H1 (cell line): ENCODE measurements around the gene TBC1D32. TPM values are rescaled to one million over a fixed set of nuclear protein-coding genes. Genes with fewer than 3 reads are reported as not detected.

Source experiments
- CBX5 ChIP-seq: fragments of 300-800, 300-1000 bp; sonication (generic); IDR thresholded peaks from 2 replicates; pipeline ENCODE4 v1.7.1; 2016; ENCODE audit warnings: antibody characterized with exemption, low read length, low read depth
- CHD2 ChIP-seq: IDR thresholded peaks from 2 replicates; pipeline ENCODE4 v1.6.1; 2012; ENCODE audit warnings: low read length, improper control_type of control experiment
- EP300 ChIP-seq, 2 experiments: IDR thresholded peaks; 1 replicate in 1 of 2; 2 replicates in 1 of 2; pipeline ENCODE4 v1.6.1; 2011 to 2012; ENCODE audit warnings: low read depth in 2 of 2, low read length in 2 of 2, mild to moderate bottlenecking in 2 of 2, borderline replicate concordance in 1 of 2, inconsistent platforms in 1 of 2, moderate library complexity in 1 of 2
- PHF8 ChIP-seq: fragments of 200-600 bp; sonication (generic); conservative IDR thresholded peaks from 2 replicates; pipeline ENCODE4 v1.7.1; 2012; ENCODE audit warnings: low read depth, mild to moderate bottlenecking, inconsistent platforms, low read length, moderate library complexity
- POLR2A ChIP-seq, 2 experiments: IDR thresholded peaks; 1 replicate in 1 of 2; 2 replicates in 1 of 2; pipeline ENCODE4 v1.6.1; 2011; ENCODE audit warnings: low read depth in 2 of 2, low read length in 2 of 2, mild to moderate bottlenecking in 2 of 2; ENCODE audit errors: control extremely low read depth in 1 of 2
- RFX5 ChIP-seq: IDR thresholded peaks from 2 replicates; pipeline ENCODE4 v1.6.1; 2011; ENCODE audit warnings: low read depth, low read length, improper control_type of control experiment, borderline replicate concordance
- TBP ChIP-seq: IDR thresholded peaks from 2 replicates; pipeline ENCODE4 v1.6.1; 2011; ENCODE audit warnings: low read depth, low read length, improper control_type of control experiment
- YY1 ChIP-seq: IDR thresholded peaks from 2 replicates; pipeline ENCODE4 v1.6.1; 2011; ENCODE audit warnings: low read depth, mild to moderate bottlenecking, low read length
- polyA plus RNA-seq, 7 experiments: library from polyadenylated mRNA; depleted of rRNA in 3 of 7; stranded (reverse) in 5 of 7; unstranded in 2 of 7; fragments of >200 nt in 5 of 7; fragments of 200-250 nt in 2 of 7; gene quantifications; 1 replicate in 5 of 7; 2 replicates in 1 of 7; 4 replicates in 1 of 7; pipeline versions ENCODE4 v1.2.1 to v1.2.3, GENCODE V29; 2011 to 2013; ENCODE audit warnings: missing spikeins in 2 of 7, mixed read lengths in 2 of 7
- total RNA-seq: library from RNA; stranded (reverse); fragmentation: NEBNext Ultra II Directional; extraction: Animal tissue kit (Norgen Biotek cat#: 25700); gene quantifications from 2 replicates; pipeline ENCODE4 v1.2.1, GENCODE V29; 2021
- TF ChIP-seq, protein P1 (sequence below): fragments of 300-600 bp; sonication (generic); IDR thresholded peaks from 2 replicates; pipeline ENCODE4 v1.7.1; 2012; ENCODE audit warnings: low read length, moderate library complexity, mild to moderate bottlenecking, inconsistent platforms; ENCODE audit not compliant: insufficient replicate concordance

Gene TBC1D32
- total and polyA plus RNA-seq, 2 of the 8 experiments (the other 6 are each of a cell fraction or from before 2014, with no cell fraction given): 5.3 to 7.1 TPM

DNA sequence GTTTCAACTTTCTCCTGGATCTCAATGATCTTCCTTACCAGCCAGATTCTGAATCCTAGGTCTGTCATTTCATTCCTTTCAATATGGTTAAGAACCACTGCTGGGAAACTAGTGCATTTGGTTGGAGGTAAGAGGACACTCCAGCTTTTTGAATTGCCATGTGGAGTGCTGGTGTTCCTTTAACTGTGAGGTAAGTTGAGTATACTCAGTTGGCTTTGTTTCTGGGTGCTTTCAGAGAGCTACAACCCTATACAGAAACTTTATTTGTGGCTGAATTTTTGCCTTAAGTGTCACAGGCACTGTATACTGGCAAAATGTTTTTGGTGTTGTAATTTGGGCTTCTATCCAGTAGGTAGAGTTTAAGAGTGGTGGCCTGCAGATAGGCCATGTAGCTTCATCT lies 175.8 kb downstream of the TBC1D32 start (continued):
- TF ChIP-seq, protein P1, sequence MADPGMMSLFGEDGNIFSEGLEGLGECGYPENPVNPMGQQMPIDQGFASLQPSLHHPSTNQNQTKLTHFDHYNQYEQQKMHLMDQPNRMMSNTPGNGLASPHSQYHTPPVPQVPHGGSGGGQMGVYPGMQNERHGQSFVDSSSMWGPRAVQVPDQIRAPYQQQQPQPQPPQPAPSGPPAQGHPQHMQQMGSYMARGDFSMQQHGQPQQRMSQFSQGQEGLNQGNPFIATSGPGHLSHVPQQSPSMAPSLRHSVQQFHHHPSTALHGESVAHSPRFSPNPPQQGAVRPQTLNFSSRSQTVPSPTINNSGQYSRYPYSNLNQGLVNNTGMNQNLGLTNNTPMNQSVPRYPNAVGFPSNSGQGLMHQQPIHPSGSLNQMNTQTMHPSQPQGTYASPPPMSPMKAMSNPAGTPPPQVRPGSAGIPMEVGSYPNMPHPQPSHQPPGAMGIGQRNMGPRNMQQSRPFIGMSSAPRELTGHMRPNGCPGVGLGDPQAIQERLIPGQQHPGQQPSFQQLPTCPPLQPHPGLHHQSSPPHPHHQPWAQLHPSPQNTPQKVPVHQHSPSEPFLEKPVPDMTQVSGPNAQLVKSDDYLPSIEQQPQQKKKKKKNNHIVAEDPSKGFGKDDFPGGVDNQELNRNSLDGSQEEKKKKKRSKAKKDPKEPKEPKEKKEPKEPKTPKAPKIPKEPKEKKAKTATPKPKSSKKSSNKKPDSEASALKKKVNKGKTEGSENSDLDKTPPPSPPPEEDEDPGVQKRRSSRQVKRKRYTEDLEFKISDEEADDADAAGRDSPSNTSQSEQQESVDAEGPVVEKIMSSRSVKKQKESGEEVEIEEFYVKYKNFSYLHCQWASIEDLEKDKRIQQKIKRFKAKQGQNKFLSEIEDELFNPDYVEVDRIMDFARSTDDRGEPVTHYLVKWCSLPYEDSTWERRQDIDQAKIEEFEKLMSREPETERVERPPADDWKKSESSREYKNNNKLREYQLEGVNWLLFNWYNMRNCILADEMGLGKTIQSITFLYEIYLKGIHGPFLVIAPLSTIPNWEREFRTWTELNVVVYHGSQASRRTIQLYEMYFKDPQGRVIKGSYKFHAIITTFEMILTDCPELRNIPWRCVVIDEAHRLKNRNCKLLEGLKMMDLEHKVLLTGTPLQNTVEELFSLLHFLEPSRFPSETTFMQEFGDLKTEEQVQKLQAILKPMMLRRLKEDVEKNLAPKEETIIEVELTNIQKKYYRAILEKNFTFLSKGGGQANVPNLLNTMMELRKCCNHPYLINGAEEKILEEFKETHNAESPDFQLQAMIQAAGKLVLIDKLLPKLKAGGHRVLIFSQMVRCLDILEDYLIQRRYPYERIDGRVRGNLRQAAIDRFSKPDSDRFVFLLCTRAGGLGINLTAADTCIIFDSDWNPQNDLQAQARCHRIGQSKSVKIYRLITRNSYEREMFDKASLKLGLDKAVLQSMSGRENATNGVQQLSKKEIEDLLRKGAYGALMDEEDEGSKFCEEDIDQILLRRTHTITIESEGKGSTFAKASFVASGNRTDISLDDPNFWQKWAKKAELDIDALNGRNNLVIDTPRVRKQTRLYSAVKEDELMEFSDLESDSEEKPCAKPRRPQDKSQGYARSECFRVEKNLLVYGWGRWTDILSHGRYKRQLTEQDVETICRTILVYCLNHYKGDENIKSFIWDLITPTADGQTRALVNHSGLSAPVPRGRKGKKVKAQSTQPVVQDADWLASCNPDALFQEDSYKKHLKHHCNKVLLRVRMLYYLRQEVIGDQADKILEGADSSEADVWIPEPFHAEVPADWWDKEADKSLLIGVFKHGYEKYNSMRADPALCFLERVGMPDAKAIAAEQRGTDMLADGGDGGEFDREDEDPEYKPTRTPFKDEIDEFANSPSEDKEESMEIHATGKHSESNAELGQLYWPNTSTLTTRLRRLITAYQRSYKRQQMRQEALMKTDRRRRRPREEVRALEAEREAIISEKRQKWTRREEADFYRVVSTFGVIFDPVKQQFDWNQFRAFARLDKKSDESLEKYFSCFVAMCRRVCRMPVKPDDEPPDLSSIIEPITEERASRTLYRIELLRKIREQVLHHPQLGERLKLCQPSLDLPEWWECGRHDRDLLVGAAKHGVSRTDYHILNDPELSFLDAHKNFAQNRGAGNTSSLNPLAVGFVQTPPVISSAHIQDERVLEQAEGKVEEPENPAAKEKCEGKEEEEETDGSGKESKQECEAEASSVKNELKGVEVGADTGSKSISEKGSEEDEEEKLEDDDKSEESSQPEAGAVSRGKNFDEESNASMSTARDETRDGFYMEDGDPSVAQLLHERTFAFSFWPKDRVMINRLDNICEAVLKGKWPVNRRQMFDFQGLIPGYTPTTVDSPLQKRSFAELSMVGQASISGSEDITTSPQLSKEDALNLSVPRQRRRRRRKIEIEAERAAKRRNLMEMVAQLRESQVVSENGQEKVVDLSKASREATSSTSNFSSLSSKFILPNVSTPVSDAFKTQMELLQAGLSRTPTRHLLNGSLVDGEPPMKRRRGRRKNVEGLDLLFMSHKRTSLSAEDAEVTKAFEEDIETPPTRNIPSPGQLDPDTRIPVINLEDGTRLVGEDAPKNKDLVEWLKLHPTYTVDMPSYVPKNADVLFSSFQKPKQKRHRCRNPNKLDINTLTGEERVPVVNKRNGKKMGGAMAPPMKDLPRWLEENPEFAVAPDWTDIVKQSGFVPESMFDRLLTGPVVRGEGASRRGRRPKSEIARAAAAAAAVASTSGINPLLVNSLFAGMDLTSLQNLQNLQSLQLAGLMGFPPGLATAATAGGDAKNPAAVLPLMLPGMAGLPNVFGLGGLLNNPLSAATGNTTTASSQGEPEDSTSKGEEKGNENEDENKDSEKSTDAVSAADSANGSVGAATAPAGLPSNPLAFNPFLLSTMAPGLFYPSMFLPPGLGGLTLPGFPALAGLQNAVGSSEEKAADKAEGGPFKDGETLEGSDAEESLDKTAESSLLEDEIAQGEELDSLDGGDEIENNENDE: no peak
- TF ChIP-seq RFX5: no peak
- TF ChIP-seq YY1: no peak
- TF ChIP-seq CBX5: no peak
- TF ChIP-seq EP300 (IDR thresholded peaks at IDR 0.05; ENCODE audit: borderline replicate concordance in 1 of 2, low read depth in 2 of 2, low read length in 2 of 2): no peak
- TF ChIP-seq CHD2: no peak
- no peak for TF ChIP-seq POLR2A (IDR thresholded peaks at IDR 0.05; ENCODE audit: control extremely low read depth in 1 of 2, low read depth in 2 of 2, low read length in 2 of 2)
- TF ChIP-seq PHF8: no peak
- no peak for TF ChIP-seq TBP
